B cell (primary cell): Measurements from ENCODE around the gene INSRR. TPM values are rescaled to one million over a fixed set of nuclear protein-coding genes. Genes with fewer than 3 reads are reported as not detected.

ENCODE experiments used
- ATAC-seq: fragments of 200-7000 bp; cut with Tn5 transposase; one replicate; pipeline ENCODE4 v1.10.0; 2021; ENCODE audit warnings: low read depth, mild to moderate bottlenecking, moderate number of reproducible peaks, moderate library complexity
- CTCF ChIA-PET: fragments of 350-600 bp; sonication (Branson Sonifier 250); formaldehyde crosslinking; loops from one replicate; lab custom pipeline; 2021; ENCODE audit warnings: antibody characterized with exemption, inconsistent platforms; lab: Charles Lee
- POLR2A ChIA-PET: fragments of 350-600 bp; sonication (Branson Sonifier 250); formaldehyde crosslinking; loops from one replicate; lab custom pipeline; 2021; ENCODE audit warnings: antibody characterized with exemption; lab: Charles Lee
- DNase-seq: peaks from one replicate; pipeline ENCODE4 v3.0.0; 2013
- H2AFZ ChIP-seq: 2 replicates; pipeline ENCODE4 v1.6.1; 2012; ENCODE audit warnings: mild to moderate bottlenecking, low read depth, low read length; ENCODE audit not compliant: insufficient read depth, poor library complexity, severe bottlenecking
- H3K27ac ChIP-seq, 2 donors: 1 replicate in 1 of 2; 2 replicates in 1 of 2; pipeline ENCODE4 v1.5.1; 2012 to 2013; ENCODE audit warnings: low read length in 2 of 2, mild to moderate bottlenecking in 2 of 2, moderate library complexity in 1 of 2
- H3K27me3 ChIP-seq, 4 experiments: fragments of 200-600 bp in 1 of 4; sonication (generic) in 1 of 4; replicated peaks in 1 of 4; 1 replicate in 2 of 4; 2 replicates in 2 of 4; pipeline versions ENCODE4 v1.6.1 to v1.7.0; 2013 to 2016; ENCODE audit warnings: low read length in 3 of 4, mild to moderate bottlenecking in 2 of 4, mixed read lengths in 1 of 4, moderate library complexity in 1 of 4; ENCODE audit not compliant: insufficient read depth in 4 of 4, control insufficient read depth in 3 of 4; ENCODE audit errors: control extremely low read depth in 1 of 4
- H3K36me3 ChIP-seq, 2 experiments: replicated peaks in 1 of 2; 1 replicate in 1 of 2; 2 replicates in 1 of 2; pipeline versions ENCODE4 v1.6.1 to v1.7.1; 2013; ENCODE audit warnings: low read length in 1 of 2; ENCODE audit not compliant: insufficient read depth in 2 of 2, control insufficient read depth in 1 of 2; ENCODE audit errors: control extremely low read depth in 1 of 2, extremely low read depth in 1 of 2
- H3K4me1 ChIP-seq, 2 donors: fragments of 200-600 bp in 1 of 2; sonication (generic) in 1 of 2; 1 replicate in 1 of 2; 2 replicates in 1 of 2; pipeline versions ENCODE4 v1.5.1 to v1.6.1; 2013 to 2017; ENCODE audit warnings: low read length in 2 of 2; ENCODE audit not compliant: control insufficient read depth in 2 of 2, insufficient read depth in 2 of 2
- H3K4me2 ChIP-seq: replicated peaks from 2 replicates; pipeline ENCODE3; 2012; ENCODE audit warnings: mild to moderate bottlenecking, low read depth, low read length; ENCODE audit not compliant: poor library complexity, severe bottlenecking
- H3K4me3 ChIP-seq, 5 experiments: fragments of 200-600 bp in 1 of 5; sonication (generic) in 1 of 5; 1 replicate in 3 of 5; 2 replicates in 2 of 5; pipeline versions ENCODE4 v1.5.1 to v1.7.0; 2011 to 2016; ENCODE audit warnings: low read length in 4 of 5, mild to moderate bottlenecking in 4 of 5, low read depth in 2 of 5, control low read depth in 1 of 5, moderate library complexity in 1 of 5; ENCODE audit not compliant: insufficient read depth in 1 of 5; ENCODE audit errors: control extremely low read depth in 1 of 5, extremely low read depth in 1 of 5
- H3K79me2 ChIP-seq: fragments of 200-600 bp; sonication (generic); one replicate; pipeline ENCODE4 v1.6.0; 2016; ENCODE audit warnings: low read length; ENCODE audit not compliant: control insufficient read depth, insufficient read depth
- H3K9ac ChIP-seq: fragments of 200-600 bp; sonication (generic); 2 replicates; pipeline ENCODE4 v1.6.1; 2017; ENCODE audit warnings: mild to moderate bottlenecking, low read length, moderate library complexity
- H3K9me3 ChIP-seq, 3 donors: one replicate each; pipeline versions ENCODE4 v1.6.1 to v1.7.1; 2013; ENCODE audit warnings: low read length in 2 of 3; ENCODE audit not compliant: control insufficient read depth in 2 of 3, insufficient read depth in 1 of 3; ENCODE audit errors: control extremely low read depth in 1 of 3
- H4K20me1 ChIP-seq: 2 replicates; pipeline ENCODE4 v1.6.0; 2012; ENCODE audit warnings: mild to moderate bottlenecking, low read length; ENCODE audit not compliant: insufficient read depth, control insufficient read depth, poor library complexity, severe bottlenecking
- H3K27ac Mint-ChIP-seq: one replicate; pipeline ENCODE4 v1.8.0; 2021; ENCODE audit warnings: mixed read lengths
- H3K27me3 Mint-ChIP-seq: one replicate; pipeline ENCODE4 v1.8.0; 2021; ENCODE audit warnings: mixed read lengths
- H3K4me1 Mint-ChIP-seq: one replicate; pipeline ENCODE4 v1.8.0; 2021; ENCODE audit warnings: mixed read lengths
- H3K4me3 Mint-ChIP-seq: one replicate; pipeline ENCODE4 v1.8.0; 2021; ENCODE audit warnings: mixed read lengths
- H3K9me3 Mint-ChIP-seq: one replicate; pipeline ENCODE4 v1.8.0; 2022; ENCODE audit warnings: mixed read lengths; ENCODE audit not compliant: insufficient read depth
- EZH2 ChIP-seq: IDR thresholded peaks from 2 replicates; pipeline ENCODE4 v1.6.1; 2012; ENCODE audit warnings: borderline replicate concordance, low read depth, mild to moderate bottlenecking, moderate library complexity, low read length; ENCODE audit not compliant: insufficient read depth, poor library complexity, severe bottlenecking
- WGBS: methylation state at CpG from one replicate; pipeline ENCODE4 v1.1.5; 2013; ENCODE audit warnings: missing lambda C conversion rate; ENCODE audit not compliant: insufficient coverage; 5-methylcytosine and 5-hydroxymethylcytosine counted together
- intact Hi-C: fragments of 100-400 bp; cut with micrococcal nuclease; formaldehyde crosslinking; loops from one replicate; pipeline ENCODE4 v1.10.0; 2022
- polyA plus RNA-seq: library from polyadenylated mRNA; depleted of rRNA; stranded (reverse); fragments of >200 nt; gene quantifications from 2 replicates; pipeline ENCODE4 v1.2.3, GENCODE V29; 2012
- total RNA-seq, 2 donors: library from RNA; stranded (reverse); fragments of 120-200 nt in 1 of 2; gene quantifications; 1 replicate in 1 of 2; 2 replicates in 1 of 2; pipeline versions ENCODE4 v1.2.3 to v1.2.4, GENCODE V29; 2013 to 2022
- TF ChIP-seq, protein P1 (sequence below): fragments of 200-600 bp; IDR thresholded peaks from one replicate; pipeline ENCODE4 v1.8.0; 2022; ENCODE audit warnings: antibody characterized with exemption, mild to moderate bottlenecking

INSRR gene
- total and polyA plus RNA-seq, 2 donors (not counting 1 experiment from before 2014, with no cell fraction given), result not detected

DNA sequence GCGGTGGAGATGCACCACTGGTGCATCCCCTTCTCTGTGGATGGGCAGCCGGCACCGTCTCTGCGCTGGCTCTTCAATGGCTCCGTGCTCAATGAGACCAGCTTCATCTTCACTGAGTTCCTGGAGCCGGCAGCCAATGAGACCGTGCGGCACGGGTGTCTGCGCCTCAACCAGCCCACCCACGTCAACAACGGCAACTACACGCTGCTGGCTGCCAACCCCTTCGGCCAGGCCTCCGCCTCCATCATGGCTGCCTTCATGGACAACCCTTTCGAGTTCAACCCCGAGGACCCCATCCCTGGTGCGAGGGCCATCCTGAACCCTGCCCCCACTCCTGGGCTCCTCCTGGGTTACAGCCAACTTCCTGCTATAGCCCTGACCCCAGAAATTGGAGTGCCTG lies 14.7 kb upstream of the INSRR start:
- H3K27ac Mint-ChIP-seq, result no peak overlapping the region
- intact Hi-C loops, result no loop called here
- no peaks in the 10 kb centered on the region for H3K36me3 ChIP-seq
- H3K9ac ChIP-seq, result no peak overlapping the region
- H3K4me1 ChIP-seq, result no peaks in the 10 kb centered on the region
- H3K79me2 ChIP-seq, result no peaks in the 10 kb centered on the region
- no peak overlapping the region for H2AFZ ChIP-seq
- H3K4me3 ChIP-seq, result no peak overlapping the region
- H3K4me3 Mint-ChIP-seq, result no peak overlapping the region
- ChIA-PET POLR2A (no interaction called here), CTCF (interaction anchor here (1.5 kb wide), 1 partner anchor 12 kb away, joined by 3 read pairs; no protein-coding TSS in a partner anchor)
- H3K4me1 Mint-ChIP-seq, result no peaks in the 10 kb centered on the region
- H3K9me3 ChIP-seq, result no peaks in the 10 kb centered on the region
- no peaks in the 10 kb centered on the region for H3K9me3 Mint-ChIP-seq
- H4K20me1 ChIP-seq, result no peaks in the 10 kb centered on the region
- H3K27me3 ChIP-seq, result peaks cover 0 to 21% (median 0%) of the 10 kb centered on the region in 4 experiments
- peaks cover 31% of the 10 kb centered on the region for H3K27me3 Mint-ChIP-seq
- H3K27ac ChIP-seq, result no peak overlapping the region
- WGBS, result 96% methylated on average over 18 of the region's 18 CpGs
- TF ChIP-seq, protein P1, sequence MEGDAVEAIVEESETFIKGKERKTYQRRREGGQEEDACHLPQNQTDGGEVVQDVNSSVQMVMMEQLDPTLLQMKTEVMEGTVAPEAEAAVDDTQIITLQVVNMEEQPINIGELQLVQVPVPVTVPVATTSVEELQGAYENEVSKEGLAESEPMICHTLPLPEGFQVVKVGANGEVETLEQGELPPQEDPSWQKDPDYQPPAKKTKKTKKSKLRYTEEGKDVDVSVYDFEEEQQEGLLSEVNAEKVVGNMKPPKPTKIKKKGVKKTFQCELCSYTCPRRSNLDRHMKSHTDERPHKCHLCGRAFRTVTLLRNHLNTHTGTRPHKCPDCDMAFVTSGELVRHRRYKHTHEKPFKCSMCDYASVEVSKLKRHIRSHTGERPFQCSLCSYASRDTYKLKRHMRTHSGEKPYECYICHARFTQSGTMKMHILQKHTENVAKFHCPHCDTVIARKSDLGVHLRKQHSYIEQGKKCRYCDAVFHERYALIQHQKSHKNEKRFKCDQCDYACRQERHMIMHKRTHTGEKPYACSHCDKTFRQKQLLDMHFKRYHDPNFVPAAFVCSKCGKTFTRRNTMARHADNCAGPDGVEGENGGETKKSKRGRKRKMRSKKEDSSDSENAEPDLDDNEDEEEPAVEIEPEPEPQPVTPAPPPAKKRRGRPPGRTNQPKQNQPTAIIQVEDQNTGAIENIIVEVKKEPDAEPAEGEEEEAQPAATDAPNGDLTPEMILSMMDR, result no peak
- TF ChIP-seq EZH2, result no peak
- no peak overlapping the region for H3K4me2 ChIP-seq
- DNase-seq (no peak), ATAC-seq (no peak)

- Mint-ChIP-seq H3K9me3 (no peaks in the 10 kb centered on the region), H3K27ac (no peak overlapping the region), H3K4me3 (no peak overlapping the region), H3K4me1 (no peaks in the 10 kb centered on the region), H3K27me3 (peaks cover 35% of the 10 kb centered on the region)
- no peaks in the 10 kb centered on the region for H3K4me1 ChIP-seq
- TF ChIP-seq, protein P1, result no peak
- TF ChIP-seq EZH2, result no peak
- no peaks in the 10 kb centered on the region for H3K36me3 ChIP-seq
- 86% methylated on average over 7 of the region's 9 CpGs for WGBS
- no peaks in the 10 kb centered on the region for H3K9me3 ChIP-seq
- ATAC-seq, result no peak
- POLR2A ChIA-PET, result no interaction called here
- H3K4me3 ChIP-seq, result no peak overlapping the region
- H3K4me2 ChIP-seq, result no peak overlapping the region
- no peaks in the 10 kb centered on the region for H3K79me2 ChIP-seq
- intact Hi-C loops, result no loop called here
- H4K20me1 ChIP-seq, result no peaks in the 10 kb centered on the region
- CTCF ChIA-PET, result no interaction called here
- no peak for DNase-seq
- no peak overlapping the region for H3K27ac ChIP-seq
- no peak overlapping the region for H2AFZ ChIP-seq
- H3K27me3 ChIP-seq, result peaks cover 0 to 32% (median 2%) of the 10 kb centered on the region in 4 experiments
- H3K9ac ChIP-seq, result no peak overlapping the region
These were observed 10.5 kb upstream of the INSRR start for GRCh38 chr1:156869455-156869854.
